Heart right ventricle (tissue), 16 donors: ENCODE results near the gene WDFY4. TPM values are rescaled to one million over a fixed set of nuclear protein-coding genes. Genes with fewer than 3 reads are reported as not detected.

ENCODE experiments used
- ATAC-seq, 8 donors: fragments of 200-7000 bp; cut with Tn5 transposase; one replicate each; pipeline ENCODE4 v1.9.1; 2020; ENCODE audit warnings: mild to moderate bottlenecking in 8 of 8, moderate library complexity in 8 of 8, moderate number of reproducible peaks in 1 of 8
- DNase-seq, 2 donors: peaks; one replicate each; pipeline ENCODE4 v3.0.0-alpha.2; 2020
- H3K27ac ChIP-seq, 10 donors: fragments of 200-600 bp; sonication (generic) in 2 of 10; one replicate each; pipeline versions ENCODE4 v1.5.0 to v1.8.0; 2020 to 2022; ENCODE audit warnings: mild to moderate bottlenecking in 3 of 10
- H3K27me3 ChIP-seq, 7 donors: fragments of 200-600 bp; one replicate each; pipeline ENCODE4 v1.8.0; 2021 to 2022; ENCODE audit warnings: mild to moderate bottlenecking in 2 of 7
- H3K36me3 ChIP-seq, 9 donors: fragments of 200-600 bp; sonication (generic) in 1 of 9; one replicate each; pipeline versions ENCODE4 v1.5.0 to v1.8.0; 2020 to 2022; ENCODE audit warnings: mild to moderate bottlenecking in 2 of 9
- H3K4me1 ChIP-seq, 9 donors: fragments of 200-600 bp; sonication (generic) in 1 of 9; one replicate each; pipeline versions ENCODE4 v1.5.0 to v1.8.0; 2020 to 2022; ENCODE audit warnings: mild to moderate bottlenecking in 4 of 9
- H3K4me3 ChIP-seq, 10 donors: fragments of 200-600 bp; sonication (generic) in 2 of 10; one replicate each; pipeline versions ENCODE4 v1.5.0 to v1.8.0; 2020 to 2022; ENCODE audit warnings: mild to moderate bottlenecking in 7 of 10, moderate library complexity in 2 of 10
- H3K9me3 ChIP-seq, 11 donors: fragments of 200-600 bp in 10 of 11; sonication (generic) in 2 of 11; one replicate each; pipeline versions ENCODE4 v1.5.0 to v1.8.0; 2013 to 2022; ENCODE audit warnings: mild to moderate bottlenecking in 2 of 11, control low read depth in 1 of 11, moderate library complexity in 1 of 11
- CTCF ChIP-seq, 9 donors: fragments of 200-600 bp; sonication (generic) in 2 of 9; IDR thresholded peaks; one replicate each; pipeline versions ENCODE4 v1.5.0 to v1.8.0; 2021 to 2022; ENCODE audit warnings: antibody characterized with exemption in 9 of 9, mild to moderate bottlenecking in 5 of 9, moderate library complexity in 1 of 9
- WGBS, 2 donors: extraction: QIAGEN DNeasy Blood & Tissue Kit; methylation state at CpG; one replicate each; pipeline ENCODE4 v1.1.7; 2013; ENCODE audit warnings: inconsistent platforms in 1 of 2; 5-methylcytosine and 5-hydroxymethylcytosine counted together
- intact Hi-C, 10 donors: fragments of 100-400 bp; cut with DNase I; formaldehyde crosslinking; loops; one replicate each; pipeline versions ENCODE4 v1.11.1 to v1.14.2; 2022
- polyA plus RNA-seq, 2 donors: library from polyadenylated mRNA; stranded (reverse); fragments of 200-250 nt; gene quantifications; one replicate each; pipeline ENCODE4 v1.2.3, GENCODE V29; 2013
- total RNA-seq, 10 donors: library from RNA; stranded (reverse); fragmentation: NEBNext Ultra II Directional in 3 of 10; extraction: Animal tissue kit (Norgen Biotek cat#: 25700) in 3 of 10; gene quantifications; one replicate each; pipeline versions ENCODE4 v1.2.1 to v1.2.4, GENCODE V29; 2021 to 2023
- donor health status: Arrhythmogenic right ventricular cardiomyopathy.
- donor health status: ischemic (EF 13 %, LVEDD 7.1; RV severe dilation, severe dysfunction).
- donor health status: healthy with polysubstance abuse.
- donor health status: DM: no; HTN: yes; CAD: no.
- donor health status: DM: no; HTN: no; CAD: no.
- donor health status: ischemic (EF 25% LVEDD 6.9; RV normal size, moderate dysfunction).
- donor health status: ischemic (EF 25% LVEDD 5.7; RV mildly dilated, moderate dysfunction).
- donor health status: healthy.
- donor health status: DM: yes; HTN: yes; CAD: no.
- donor health status: Ischemic cardiomyopathy.
- donor health status: ischemic (EF 35%, LVEDD 5.7; RV mildly dilated, moderate dysfunction).
- donor health status: nonischemic (EF 11% LVEDD 7.7; RV severe dilation, severe dysfunction).
- donor health status: DM: yes; HTN: yes; CAD: no.
- donor health status: PGD.
- donor health status: ischemic (EF 29% LVEDD 5.4; RV normal size, mild dysfunction).
- donor health status: nonischemic (EF 23%, LVEDD 6.1; RV moderate dilation, normal function).

The WDFY4 gene
- total and polyA plus RNA-seq, 12 donors = 0.59 to 7.4 (median 0.92) TPM

- DNase-seq = no peak
- peaks cover 0 to 18% (median 11%) of the 10 kb centered on the region in 9 donors for H3K4me1 ChIP-seq
- 96 to 97% methylated on average over 5 of the region's 5 CpGs for WGBS, 2 donors
- TF ChIP-seq CTCF (IDR thresholded peaks at IDR 0.05) = no peak
- H3K27me3 ChIP-seq = no peaks in the 10 kb centered on the region
- peaks cover 0 to 20% (median 7%) of the 10 kb centered on the region in 11 donors for H3K9me3 ChIP-seq
- H3K27ac ChIP-seq = no peak overlapping the region
- intact Hi-C loops = no loop called here
- ATAC-seq = no peak
- H3K36me3 ChIP-seq = no peaks in the 10 kb centered on the region
- no peak overlapping the region for H3K4me3 ChIP-seq
Observed at GRCh38 chr10:48750991-48751390, 66.3 kb downstream of the WDFY4 start.

- Histone ChIP-seq H3K4me1 (peaks cover 0 to 18% (median 11%) of the 10 kb centered on the region in 9 donors), H3K27ac (no peak overlapping the region), H3K4me3 (no peak overlapping the region), H3K27me3 (no peaks in the 10 kb centered on the region), H3K36me3 (no peaks in the 10 kb centered on the region), H3K9me3 (peaks cover 0 to 17% (median 6%) of the 10 kb centered on the region in 11 donors)
- DNase-seq (no peak), ATAC-seq (no peak)
- intact Hi-C loops = no loop called here
- WGBS, 2 donors = 95 to 98% methylated on average over 5 of the region's 5 CpGs
- TF ChIP-seq CTCF (IDR thresholded peaks at IDR 0.05) = no peak
Observed at GRCh38 chr10:48751730-48752129, 67.1 kb downstream of the WDFY4 start.

DNA sequence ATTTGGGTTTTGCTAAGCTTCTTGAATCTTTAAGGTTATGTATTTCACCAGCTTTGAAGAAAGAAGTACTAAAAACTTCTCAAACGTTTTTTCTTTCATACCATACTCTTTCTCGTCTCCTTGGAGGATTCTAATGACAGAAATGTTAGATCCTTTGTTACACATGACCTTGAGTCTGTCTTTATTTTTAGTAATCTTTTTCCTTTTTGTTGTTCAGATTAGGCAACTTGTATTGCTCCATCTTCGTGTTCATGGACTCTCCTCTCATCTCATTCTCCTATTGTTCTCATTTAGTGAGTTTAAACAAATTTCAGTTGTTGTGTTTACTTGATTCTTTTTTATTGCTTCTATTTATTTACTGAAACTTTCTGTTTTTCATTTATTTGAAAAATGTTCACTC, 73.7 kb downstream of the WDFY4 start:
- H3K27ac ChIP-seq = peak overlapping the region in 1 of 10 donors; percentile 21
- no peak overlapping the region for H3K4me3 ChIP-seq
- H3K27me3 ChIP-seq = peaks cover 0 to 11% (median 0%) of the 10 kb centered on the region in 7 donors
- intact Hi-C loops = no loop called here
- WGBS, 2 donors = 70 to 73% methylated on average over 3 of the region's 3 CpGs
- TF ChIP-seq CTCF (IDR thresholded peaks at IDR 0.05) = no peak
- ATAC-seq (no peak), DNase-seq (no peak)
- no peaks in the 10 kb centered on the region for H3K36me3 ChIP-seq
- peaks cover 0 to 13% (median 0%) of the 10 kb centered on the region in 11 donors for H3K9me3 ChIP-seq
- H3K4me1 ChIP-seq = peaks cover 0 to 18% (median 0%) of the 10 kb centered on the region in 9 donors

- ATAC-seq (no peak), DNase-seq (no peak)
- no peak for TF ChIP-seq CTCF (IDR thresholded peaks at IDR 0.05)
- Histone ChIP-seq H3K9me3 (peaks cover 0 to 13% (median 0%) of the 10 kb centered on the region in 11 donors), H3K4me1 (peaks cover 0 to 18% (median 0%) of the 10 kb centered on the region in 9 donors), H3K4me3 (no peak overlapping the region), H3K27ac (peak overlapping the region in 1 of 10 donors; percentile 21), H3K27me3 (peaks cover 0 to 11% (median 0%) of the 10 kb centered on the region in 7 donors), H3K36me3 (no peaks in the 10 kb centered on the region)
- intact Hi-C loops = no loop called here
- WGBS, 2 donors = 90 to 93% methylated on average over 4 of the region's 4 CpGs
Observed at GRCh38 chr10:48759113-48759901, 74.6 kb downstream of the WDFY4 start.
